HG03108 (cell line): ENCODE measurements around the gene LPO.

Experiments
- ATAC-seq: cut with Tn5 transposase; IDR thresholded peaks from one replicate; pipeline ENCODE4 v1.9.1; 2021; ENCODE audit warnings: moderate library complexity; ENCODE audit not compliant: unreplicated experiment

LPO gene

GRCh38 chr17:58228679-58229078 is 9.7 kb upstream of the LPO start:
- no peak for ATAC-seq

GRCh38 chr17:58229384-58229783 is 9.0 kb upstream of the LPO start:
- no peak for ATAC-seq

- no peak for ATAC-seq
Observed at GRCh38 chr17:58229881-58230280, 8.5 kb upstream of the LPO start.

- ATAC-seq, result no peak
Observed at GRCh38 chr17:58231641-58232040, 6.7 kb upstream of the LPO start.

GRCh38 chr17:58232707-58233156 is 5.7 kb upstream of the LPO start:
- ATAC-seq, result peak; percentile 74

GRCh38 chr17:58233543-58233942 is 4.8 kb upstream of the LPO start:
- peak; percentile 44 for ATAC-seq

- ATAC-seq, result no peak
Observed at GRCh38 chr17:58234512-58234911, 3.9 kb upstream of the LPO start.

- ATAC-seq, result no peak
Observed at GRCh38 chr17:58235821-58236220, 2.6 kb upstream of the LPO start.

GRCh38 chr17:58236394-58236793 is 2.0 kb upstream of the LPO start:
- no peak for ATAC-seq

- ATAC-seq, result no peak
Observed at GRCh38 chr17:58239987-58240386, 1.6 kb downstream of the LPO start.

GRCh38 chr17:58242171-58242784 is 3.9 kb downstream of the LPO start:
- ATAC-seq, result no peak

- ATAC-seq, result no peak
Observed at GRCh38 chr17:58244963-58245362, 6.6 kb downstream of the LPO start.

- no peak for ATAC-seq
Observed at GRCh38 chr17:58245428-58246103, 7.2 kb downstream of the LPO start.

- ATAC-seq, result no peak
Observed at GRCh38 chr17:58246104-58246740, 7.8 kb downstream of the LPO start.

- ATAC-seq, result no peak
Observed at GRCh38 chr17:58246781-58247180, 8.4 kb downstream of the LPO start.

GRCh38 chr17:58247511-58248363 is 9.4 kb downstream of the LPO start:
- no peak for ATAC-seq

- ATAC-seq, result no peak
Observed at GRCh38 chr17:58248955-58249269, 10.5 kb downstream of the LPO start.

GRCh38 chr17:58249270-58250133 is 11.1 kb downstream of the LPO start:
- ATAC-seq, result no peak

- no peak for ATAC-seq
Observed at GRCh38 chr17:58250344-58251011, 12.1 kb downstream of the LPO start.

GRCh38 chr17:58252141-58252540 is 13.8 kb downstream of the LPO start:
- no peak for ATAC-seq
